Mononuclear cell (primary cell): ENCODE measurements around the gene SCYGR7. TPM values are rescaled to one million over a fixed set of nuclear protein-coding genes. Genes with fewer than 3 reads are reported as not detected.

Source experiments
- H3K27me3 ChIP-seq: 2 replicates; pipeline ENCODE4 v1.6.0; 2011; ENCODE audit warnings: low read length, control low read depth; ENCODE audit not compliant: insufficient read depth
- H3K4me1 ChIP-seq: 2 replicates; pipeline ENCODE4 v1.5.1; 2011; ENCODE audit warnings: mild to moderate bottlenecking, low read length, control low read depth; ENCODE audit not compliant: insufficient read depth
- H3K4me3 ChIP-seq: 2 replicates; pipeline ENCODE4 v1.5.1; 2011; ENCODE audit warnings: mild to moderate bottlenecking, low read length, moderate library complexity
- H3K9me3 ChIP-seq: 2 replicates; pipeline ENCODE4 v1.5.1; 2011; ENCODE audit warnings: low read depth, mild to moderate bottlenecking, control low read depth, low read length
- total RNA-seq: library from RNA; depleted of rRNA; stranded (reverse); fragments of >200 nt; gene quantifications from one replicate; pipeline ENCODE4 v1.2.3, GENCODE V29; 2012

The SCYGR7 gene
- total RNA-seq, result not detected

GRCh38 chr2:227728035-227728434 is at the start of gene SCYGR7:
Gene SCYGR7, plus strand, starts transcription at chr2:227728335. Its CDS starts 0 bp downstream, at chr2:227728335.
- Histone ChIP-seq H3K27me3 (peaks cover 6% of the 10 kb centered on the region), H3K9me3 (no peaks in the 10 kb centered on the region), H3K4me1 (no peaks in the 10 kb centered on the region), H3K4me3 (no peak within 1 kb of the TSS)

- no peaks in the 10 kb centered on the region for H3K9me3 ChIP-seq
- H3K4me3 ChIP-seq, result no peak overlapping the region
- no peaks in the 10 kb centered on the region for H3K4me1 ChIP-seq
- H3K27me3 ChIP-seq, result peaks cover 12% of the 10 kb centered on the region
These were observed 43.9 kb upstream of the SCYGR7 start for GRCh38 chr2:227684258-227684657.

GRCh38 chr2:227687189-227687588 is 40.9 kb upstream of the SCYGR7 start:
- H3K9me3 ChIP-seq, result no peaks in the 10 kb centered on the region
- H3K27me3 ChIP-seq, result peaks cover 21% of the 10 kb centered on the region

GRCh38 chr2:227696990-227697679 is 31.0 kb upstream of the SCYGR7 start:
- Histone ChIP-seq H3K4me3 (no peak overlapping the region), H3K4me1 (no peaks in the 10 kb centered on the region), H3K9me3 (no peaks in the 10 kb centered on the region), H3K27me3 (peaks cover 3% of the 10 kb centered on the region)

More at GRCh38 chr2:227687189-227687588, 40.9 kb upstream of the SCYGR7 start:
- H3K4me1 ChIP-seq, result no peaks in the 10 kb centered on the region
- H3K4me3 ChIP-seq, result no peak overlapping the region

- Histone ChIP-seq H3K4me1 (no peaks in the 10 kb centered on the region), H3K9me3 (no peaks in the 10 kb centered on the region), H3K27me3 (no peaks in the 10 kb centered on the region), H3K4me3 (no peak overlapping the region)
These were observed 26.6 kb upstream of the SCYGR7 start for GRCh38 chr2:227701556-227701955.

GRCh38 chr2:227703280-227703732 is 24.8 kb upstream of the SCYGR7 start:
- H3K4me3 ChIP-seq, result no peak overlapping the region
- H3K27me3 ChIP-seq, result no peaks in the 10 kb centered on the region
- H3K4me1 ChIP-seq, result no peaks in the 10 kb centered on the region
- H3K9me3 ChIP-seq, result no peaks in the 10 kb centered on the region

- Histone ChIP-seq H3K27me3 (no peaks in the 10 kb centered on the region), H3K4me1 (no peaks in the 10 kb centered on the region), H3K4me3 (no peak overlapping the region), H3K9me3 (no peaks in the 10 kb centered on the region)
These were observed 24.2 kb upstream of the SCYGR7 start for GRCh38 chr2:227703961-227704360.

GRCh38 chr2:227706859-227707258 is 21.3 kb upstream of the SCYGR7 start:
- H3K27me3 ChIP-seq, result no peaks in the 10 kb centered on the region
- H3K4me1 ChIP-seq, result no peaks in the 10 kb centered on the region
- H3K4me3 ChIP-seq, result no peak overlapping the region
- no peaks in the 10 kb centered on the region for H3K9me3 ChIP-seq

GRCh38 chr2:227707390-227707789 is 20.7 kb upstream of the SCYGR7 start:
- Histone ChIP-seq H3K4me1 (no peaks in the 10 kb centered on the region), H3K4me3 (no peak overlapping the region), H3K9me3 (no peaks in the 10 kb centered on the region), H3K27me3 (no peaks in the 10 kb centered on the region)

GRCh38 chr2:227710986-227711385 is 17.1 kb upstream of the SCYGR7 start:
- Histone ChIP-seq H3K27me3 (no peaks in the 10 kb centered on the region), H3K9me3 (no peaks in the 10 kb centered on the region), H3K4me3 (no peak overlapping the region), H3K4me1 (no peaks in the 10 kb centered on the region)

GRCh38 chr2:227713291-227713690 is 14.8 kb upstream of the SCYGR7 start:
- Histone ChIP-seq H3K4me3 (no peak overlapping the region), H3K27me3 (peaks cover 16% of the 10 kb centered on the region), H3K9me3 (no peaks in the 10 kb centered on the region), H3K4me1 (peaks cover 7% of the 10 kb centered on the region)

- H3K4me3 ChIP-seq, result no peak overlapping the region
- H3K9me3 ChIP-seq, result no peaks in the 10 kb centered on the region
- peaks cover 7% of the 10 kb centered on the region for H3K4me1 ChIP-seq
- H3K27me3 ChIP-seq, result peaks cover 16% of the 10 kb centered on the region
These were observed 11.6 kb upstream of the SCYGR7 start for GRCh38 chr2:227716501-227716900.

- H3K4me1 ChIP-seq, result peaks cover 7% of the 10 kb centered on the region
- no peaks in the 10 kb centered on the region for H3K9me3 ChIP-seq
- peaks cover 16% of the 10 kb centered on the region for H3K27me3 ChIP-seq
- no peak within 1 kb of the TSS for H3K4me3 ChIP-seq
These were observed 10.2 kb upstream of the SCYGR7 start, which contains the start of gene SLC19A3 for GRCh38 chr2:227717687-227718567. Gene SLC19A3, minus strand, starts transcription at chr2:227718028. Its CDS starts 15,710 bp downstream, at chr2:227702318.

GRCh38 chr2:227719641-227720040 is 8.5 kb upstream of the SCYGR7 start:
- Histone ChIP-seq H3K9me3 (no peaks in the 10 kb centered on the region), H3K4me3 (no peak overlapping the region), H3K27me3 (peaks cover 16% of the 10 kb centered on the region), H3K4me1 (peaks cover 7% of the 10 kb centered on the region)

GRCh38 chr2:227720680-227721079 is 7.5 kb upstream of the SCYGR7 start:
- peaks cover 7% of the 10 kb centered on the region for H3K4me1 ChIP-seq
- H3K27me3 ChIP-seq, result peaks cover 16% of the 10 kb centered on the region
- no peak overlapping the region for H3K4me3 ChIP-seq
- no peaks in the 10 kb centered on the region for H3K9me3 ChIP-seq
